Muscle of leg (tissue), 11 donors: ENCODE measurements around the gene PCA3. TPM values are rescaled to one million over a fixed set of nuclear protein-coding genes. Genes with fewer than 3 reads are reported as not detected.
"Not testable (repeated sequence)": the region's sequence is repeated elsewhere in the genome, so short reads cannot be mapped to it uniquely, and the experiment has no call there.

ENCODE experiments used
- DNase-seq: peaks from one replicate; pipeline ENCODE4 v3.0.0; 2013
- H3K27ac ChIP-seq: one replicate; pipeline ENCODE4 v1.5.1; 2013; ENCODE audit warnings: mild to moderate bottlenecking, low read length, control low read depth
- H3K27me3 ChIP-seq: one replicate; pipeline ENCODE4 v1.6.1; 2013; ENCODE audit warnings: low read length; ENCODE audit not compliant: control insufficient read depth, insufficient read depth
- H3K36me3 ChIP-seq: one replicate; pipeline ENCODE4 v1.6.1; 2013; ENCODE audit warnings: low read length; ENCODE audit not compliant: control insufficient read depth, insufficient read depth
- H3K4me1 ChIP-seq: one replicate; pipeline ENCODE4 v1.6.1; 2013; ENCODE audit warnings: low read length; ENCODE audit not compliant: control insufficient read depth, insufficient read depth
- H3K4me3 ChIP-seq: one replicate; pipeline ENCODE4 v1.5.1; 2013; ENCODE audit warnings: low read length, control low read depth
- H3K9me3 ChIP-seq: replicated peaks from 2 replicates; pipeline ENCODE4 v1.6.1; 2013; ENCODE audit warnings: low read depth, low read length; ENCODE audit not compliant: control insufficient read depth
- WGBS: methylation state at CpG from one replicate; pipeline ENCODE4 v1.1.5; 2013; ENCODE audit warnings: missing lambda C conversion rate; ENCODE audit not compliant: insufficient coverage; 5-methylcytosine and 5-hydroxymethylcytosine counted together
- polyA plus RNA-seq, 8 donors: library from polyadenylated mRNA; unstranded; fragments of 120-200 nt; gene quantifications; one replicate each; pipeline versions ENCODE4 v1.2.1 to v1.2.3, GENCODE V29; 2013; ENCODE audit warnings: inconsistent platforms in 1 of 8, low replicate concordance in 1 of 8; ENCODE audit not compliant: insufficient read length in 8 of 8, insufficient read depth in 1 of 8
- total RNA-seq: library from RNA; stranded (reverse); fragments of 120-200 nt; gene quantifications from one replicate; pipeline ENCODE4 v1.2.4, GENCODE V29; 2013

Gene PCA3
- total and polyA plus RNA-seq, 9 donors = 0.58 to 1.5 (median 0.79) TPM

DNA sequence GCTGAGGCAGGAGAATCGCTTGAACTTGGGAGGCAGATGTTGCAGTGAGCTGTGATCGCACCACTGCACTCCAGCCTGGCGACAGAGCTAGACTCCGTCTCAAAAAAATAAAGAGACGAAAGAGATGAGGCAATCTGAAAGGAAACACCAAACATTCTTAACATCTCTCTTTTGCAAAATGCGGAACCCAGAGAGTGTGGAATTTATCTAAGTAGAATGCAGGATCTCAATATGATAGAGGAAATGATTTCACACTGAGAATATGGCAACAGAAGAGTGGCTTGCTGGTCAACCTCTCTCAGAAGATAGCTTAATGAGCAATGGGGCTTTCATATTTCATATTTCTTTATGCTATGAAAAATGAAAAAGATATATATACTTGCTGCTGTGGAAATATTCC lies 33.4 kb upstream of the PCA3 start:
- H3K27me3 ChIP-seq = peaks cover 2% of the 10 kb centered on the region
- no peaks in the 10 kb centered on the region for H3K36me3 ChIP-seq
- H3K9me3 ChIP-seq = no peaks in the 10 kb centered on the region
- no peaks in the 10 kb centered on the region for H3K4me1 ChIP-seq
- WGBS = 100% methylated on average over 1 of the region's 6 CpGs
- no peak overlapping the region for H3K4me3 ChIP-seq
- no peak for DNase-seq
- no peak overlapping the region for H3K27ac ChIP-seq

- Histone ChIP-seq H3K36me3 (no peaks in the 10 kb centered on the region), H3K4me1 (no peaks in the 10 kb centered on the region), H3K4me3 (no peak overlapping the region), H3K27me3 (peaks cover 2% of the 10 kb centered on the region), H3K9me3 (no peaks in the 10 kb centered on the region), H3K27ac (no peak overlapping the region)
- peak; percentile 26 for DNase-seq
- no CpG with 5 or more reads among the region's 3 CpGs for WGBS
Observed at GRCh38 chr9:76732341-76732958, 31.8 kb upstream of the PCA3 start.

GRCh38 chr9:76733096-76733495 lies 31.1 kb upstream of the PCA3 start:
- H3K4me3 ChIP-seq = no peak overlapping the region
- 100% methylated on average over 1 of the region's 1 CpG for WGBS

GRCh38 chr9:76734716-76735115 lies 29.5 kb upstream of the PCA3 start:
- Histone ChIP-seq H3K36me3 (no peaks in the 10 kb centered on the region), H3K27ac (no peak overlapping the region), H3K4me3 (no peak overlapping the region), H3K9me3 (no peaks in the 10 kb centered on the region), H3K27me3 (peaks cover 2% of the 10 kb centered on the region), H3K4me1 (no peaks in the 10 kb centered on the region)
- 84% methylated on average over 3 of the region's 3 CpGs for WGBS
- no peak for DNase-seq

More at GRCh38 chr9:76733096-76733495, 31.1 kb upstream of the PCA3 start:
- no peaks in the 10 kb centered on the region for H3K9me3 ChIP-seq
- H3K27ac ChIP-seq = no peak overlapping the region
- no peaks in the 10 kb centered on the region for H3K4me1 ChIP-seq
- H3K36me3 ChIP-seq = no peaks in the 10 kb centered on the region
- no peak for DNase-seq
- peaks cover 2% of the 10 kb centered on the region for H3K27me3 ChIP-seq

DNA sequence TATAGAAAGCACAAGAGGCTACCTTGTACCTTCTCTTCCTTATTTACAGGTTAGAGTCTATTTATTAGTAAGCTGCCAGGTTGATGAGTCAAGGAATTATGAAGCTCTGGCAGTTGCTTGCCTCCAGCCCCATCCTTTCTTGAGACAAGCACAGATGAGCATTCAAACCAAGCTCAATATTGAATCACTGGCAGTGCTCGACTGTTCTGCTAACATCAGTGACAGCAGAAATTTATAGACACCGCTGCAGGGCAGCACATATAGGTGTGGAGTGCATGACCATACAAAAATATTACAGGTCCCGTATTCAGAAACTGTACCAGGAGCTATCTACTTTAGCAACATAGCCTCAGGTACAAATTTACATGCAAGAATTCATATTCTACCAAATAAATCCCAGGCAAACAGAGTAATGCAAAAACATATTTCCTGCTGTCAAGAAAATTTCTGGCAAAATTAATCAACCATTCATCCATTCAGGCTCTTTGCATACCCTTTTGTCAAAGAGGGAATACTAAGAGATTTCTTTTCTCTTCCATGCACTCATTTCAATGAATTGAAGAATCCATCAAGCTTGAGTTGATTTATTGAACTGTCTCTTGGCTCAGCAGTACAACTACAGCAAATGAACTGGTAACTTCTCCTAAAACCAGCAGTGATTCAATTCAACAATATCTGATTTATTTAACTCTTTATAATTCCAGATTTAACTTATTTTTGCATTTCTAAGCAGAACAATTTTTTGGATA lies 26.9 kb upstream of the PCA3 start:
- WGBS = 63% methylated on average over 3 of the region's 3 CpGs
- DNase-seq = no peak
- Histone ChIP-seq H3K27me3 (peaks cover 2% of the 10 kb centered on the region), H3K4me1 (no peaks in the 10 kb centered on the region), H3K27ac (no peak overlapping the region), H3K36me3 (no peaks in the 10 kb centered on the region), H3K9me3 (no peaks in the 10 kb centered on the region), H3K4me3 (no peak overlapping the region)

GRCh38 chr9:76738402-76738801 lies 25.8 kb upstream of the PCA3 start:
- DNase-seq = no peak
- no peak overlapping the region for H3K4me3 ChIP-seq
- H3K27ac ChIP-seq = no peak overlapping the region
- H3K27me3 ChIP-seq = peaks cover 2% of the 10 kb centered on the region
- no peaks in the 10 kb centered on the region for H3K4me1 ChIP-seq
- H3K36me3 ChIP-seq = no peaks in the 10 kb centered on the region
- H3K9me3 ChIP-seq = no peaks in the 10 kb centered on the region
- WGBS = no CpG with 5 or more reads among the region's 5 CpGs

DNA sequence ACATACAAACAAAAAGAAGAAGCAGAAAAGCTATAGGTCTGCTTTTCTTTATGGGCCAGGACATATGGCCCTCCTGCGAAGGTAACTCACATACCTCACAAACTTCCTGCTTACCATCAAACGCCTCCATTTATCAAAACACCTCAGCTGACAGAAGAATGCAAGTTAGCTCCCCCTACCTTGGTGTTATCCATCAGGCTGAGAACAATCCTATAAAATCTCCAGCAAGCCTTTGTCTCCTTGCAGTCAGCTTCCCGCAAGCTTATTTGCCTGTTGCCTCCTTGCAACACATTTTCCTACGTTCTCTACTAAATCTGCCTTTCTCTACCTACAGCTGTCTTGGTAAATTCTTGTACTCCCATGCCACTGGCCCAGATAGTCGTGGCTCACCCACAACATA lies 22.7 kb upstream of the PCA3 start:
- H3K4me1 ChIP-seq = no peaks in the 10 kb centered on the region
- no peak overlapping the region for H3K4me3 ChIP-seq
- H3K36me3 ChIP-seq = no peaks in the 10 kb centered on the region
- DNase-seq = no peak
- WGBS = 60% methylated on average over 4 of the region's 5 CpGs
- H3K27ac ChIP-seq = no peak overlapping the region
- no peaks in the 10 kb centered on the region for H3K27me3 ChIP-seq
- peaks cover 3% of the 10 kb centered on the region for H3K9me3 ChIP-seq

DNA sequence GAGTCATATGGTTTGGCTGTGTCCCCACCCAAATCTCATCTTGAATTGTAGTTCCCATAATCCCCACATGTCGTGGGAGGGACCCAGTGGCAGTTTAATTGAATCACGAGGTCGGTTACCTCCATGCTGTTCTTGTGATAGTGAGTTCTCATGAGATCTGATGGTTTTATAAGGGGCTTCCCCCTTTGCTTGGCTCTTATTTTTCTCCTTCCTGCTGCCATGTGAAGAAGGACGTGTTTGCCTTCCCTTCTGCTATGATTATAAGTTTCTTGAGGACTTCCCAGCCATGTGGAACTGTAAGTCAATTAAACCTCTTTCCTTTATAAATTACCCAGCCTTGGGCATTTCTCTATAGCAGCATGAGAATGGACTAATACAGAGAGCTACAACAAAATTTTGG lies 21.3 kb upstream of the PCA3 start:
- not testable (repeated sequence) for H3K4me3 ChIP-seq, H3K36me3 ChIP-seq, H3K9me3 ChIP-seq, H3K27me3 ChIP-seq, H3K4me1 ChIP-seq, H3K27ac ChIP-seq, DNase-seq
- no CpG with 5 or more reads among the region's 4 CpGs for WGBS

GRCh38 chr9:76743931-76744330 lies 20.3 kb upstream of the PCA3 start:
- Histone ChIP-seq H3K4me1 (no peaks in the 10 kb centered on the region), H3K4me3 (no peak overlapping the region), H3K36me3 (no peaks in the 10 kb centered on the region), H3K9me3 (peaks cover 3% of the 10 kb centered on the region), H3K27ac (no peak overlapping the region), H3K27me3 (no peaks in the 10 kb centered on the region)
- WGBS = no CpG with 5 or more reads among the region's 3 CpGs
- no peak for DNase-seq

DNA sequence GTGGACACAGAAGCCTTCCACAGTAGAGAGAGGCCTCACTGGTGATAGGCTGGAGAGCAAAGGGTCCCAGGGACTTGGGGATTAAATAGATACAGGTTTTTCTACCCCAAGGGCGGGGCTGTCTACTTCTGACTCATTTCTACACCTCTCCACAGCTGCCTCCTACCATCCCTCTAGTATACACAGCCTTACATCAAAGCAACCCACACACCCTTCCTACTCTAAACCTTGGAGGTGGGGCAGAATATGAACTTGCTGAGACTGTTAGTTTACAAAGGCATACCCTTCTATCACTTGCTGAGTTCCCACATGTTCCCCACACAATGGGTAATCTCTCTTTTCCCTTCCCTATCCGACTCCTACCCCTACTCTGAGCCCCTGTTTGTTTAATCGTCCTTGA lies 19.9 kb upstream of the PCA3 start:
- H3K4me3 ChIP-seq = no peak overlapping the region
- 94% methylated on average over 2 of the region's 3 CpGs for WGBS
- no peak overlapping the region for H3K27ac ChIP-seq
- peaks cover 3% of the 10 kb centered on the region for H3K9me3 ChIP-seq
- DNase-seq = no peak
- H3K27me3 ChIP-seq = no peaks in the 10 kb centered on the region
- H3K4me1 ChIP-seq = no peaks in the 10 kb centered on the region
- H3K36me3 ChIP-seq = no peaks in the 10 kb centered on the region
